Measurements from ENCODE around the gene CACTIN. TPM values are rescaled to one million over a fixed set of nuclear protein-coding genes. Genes with fewer than 3 reads are reported as not detected.

CACTIN gene
- total and polyA plus RNA-seq, 2 of the 8 experiments (the other 6 are each of a cell fraction or from before 2014, with no cell fraction given), result 25.8 to 29.9 TPM

GRCh38 chr19:3620145-3620816 lies 6.3 kb downstream of the CACTIN start:
- Histone ChIP-seq H4K8ac (ENCODE audit: extremely low read depth, insufficient read depth, low read length) (no peak overlapping the region), H3K79me1 (ENCODE audit: low read depth, low read length) (peaks cover 7% of the 10 kb centered on the region), H2BK12ac (ENCODE audit: low read depth, low read length) (no peak overlapping the region), H3K27me3 (replicated peaks in 1 of 4; ENCODE audit: control insufficient read depth in 3 of 4, extremely low read depth in 1 of 4, insufficient read depth in 3 of 4, low read length in 3 of 4) (no peaks in the 10 kb centered on the region), H2BK120ac (replicated peaks; ENCODE audit: low read depth, low read length) (no peak overlapping the region), H4K91ac (replicated peaks; ENCODE audit: insufficient read length, low read length) (no peak overlapping the region), H3K9ac (replicated peaks in 1 of 4; ENCODE audit: extremely low read depth in 1 of 4, low read depth in 3 of 4, low read length in 3 of 4) (no peak overlapping the region), H3K9me3 (ENCODE audit: insufficient read depth in 2 of 2, low read depth in 1 of 2, low read length in 1 of 2) (no peaks in the 10 kb centered on the region), H3K27ac (ENCODE audit: low read depth, low read length) (no peak overlapping the region), H3K56ac (replicated peaks; ENCODE audit: insufficient read length, low read depth, low read length) (no peak overlapping the region), H4K20me1 (replicated peaks in 1 of 2; ENCODE audit: control insufficient read depth in 1 of 2, insufficient read depth in 2 of 2, low read length in 2 of 2) (peaks cover 0 to 12% of the 10 kb centered on the region in 2 experiments), H3K36me3 (ENCODE audit: control insufficient read depth in 2 of 4, insufficient read depth in 4 of 4, low read length in 3 of 4) (peaks cover 2 to 5% (median 3%) of the 10 kb centered on the region in 4 experiments; a peak in 4 of 8 replicates), H3K4me3 (ENCODE audit: extremely low read depth in 1 of 4, insufficient read depth in 2 of 4, low read depth in 3 of 4, low read length in 4 of 4) (no peak overlapping the region), H3K18ac (ENCODE audit: extremely low read depth, low read length) (no peak overlapping the region), H2BK5ac (ENCODE audit: low read depth, low read length) (no peak overlapping the region), H3K4ac (replicated peaks; ENCODE audit: insufficient read length, low read depth, low read length) (no peak overlapping the region), H2BK15ac (ENCODE audit: low read length) (no peak overlapping the region), H3K23me2 (ENCODE audit: low read depth, low read length) (no peaks in the 10 kb centered on the region), H3K23ac (ENCODE audit: insufficient read length) (no peak overlapping the region), H3K4me1 (replicated peaks in 1 of 4; ENCODE audit: control insufficient read depth in 3 of 4, insufficient read depth in 4 of 4, low read length in 3 of 4) (peaks cover 0 to 3% (median under 1%) of the 10 kb centered on the region in 4 experiments; a peak in 4 of 7 replicates), H2AFZ (ENCODE audit: low read length) (no peak overlapping the region), H4K5ac (ENCODE audit: insufficient read length, low read depth, low read length) (no peak overlapping the region), H3K4me2 (ENCODE audit: insufficient read depth in 1 of 2, low read depth in 2 of 2, low read length in 2 of 2) (no peak overlapping the region), H3K14ac (ENCODE audit: insufficient read length) (no peak overlapping the region), H3K79me2 (ENCODE audit: control insufficient read depth in 1 of 2, insufficient read depth in 2 of 2, low read length in 2 of 2) (peaks cover under 1 to 11% of the 10 kb centered on the region in 2 experiments; a peak in 3 of 4 replicates), H2AK5ac (ENCODE audit: low read depth, low read length) (no peak overlapping the region), H2BK20ac (ENCODE audit: low read length) (no peak overlapping the region)
- no peak for FAIRE-seq
- DNase-seq (ENCODE audit: low read depth in 1 of 2, low spot score in 2 of 2), result no peak
- POLR2A ChIA-PET (ENCODE audit: partially characterized antibody), result interaction anchor here (0.8 to 1.4 kb wide), 3 partner anchors 12 to 119 kb away, joined by 3 to 6 read pairs (median 3); partner anchors contain the start of gene DOHH
- CTCF ChIA-PET (ENCODE audit: partially characterized antibody), result interaction anchor here (0.6 to 7.3 kb wide), 9 partner anchors 9 to 84 kb away, joined by 3 to 38 read pairs (median 4); partner anchors contain the start of genes GIPC3 and TBXA2R
- 84% methylated on average over 10 of the region's 19 CpGs; no CpG with 5 or more reads in 1 of the 2 experiments for WGBS, 2 experiments (ENCODE audit: extremely low coverage in 1 of 2, insufficient coverage in 1 of 2, insufficient read length in 1 of 2, insufficient replicate concordance in 2 of 2, low coverage in 1 of 2, low lambda C conversion rate in 2 of 2, missing lambda C conversion rate in 1 of 2)
- no peak for TF ChIP-seq RNF2 (IDR thresholded peaks at IDR 0.05; ENCODE audit: borderline replicate concordance, low read depth, low read length, missing control alignments, poor library complexity, severe bottlenecking)
- TF ChIP-seq ZNF274 (IDR thresholded peaks at IDR 0.05; ENCODE audit: borderline replicate concordance, extremely low read depth, low read length), result no peak
- TF ChIP-seq KDM1A (IDR thresholded peaks at IDR 0.05; ENCODE audit: borderline replicate concordance, low read length), result no peak
- no peak for TF ChIP-seq HDAC6 (IDR thresholded peaks at IDR 0.05; ENCODE audit: low read depth, low read length)
- no peak for TF ChIP-seq BCL11A (IDR thresholded peaks at IDR 0.05; ENCODE audit: low read depth in 2 of 2, low read length in 2 of 2)
- TF ChIP-seq TCF12 (IDR thresholded peaks at IDR 0.05; ENCODE audit: low read depth, low read length), result no peak
- no peak for TF ChIP-seq USF2 (IDR thresholded peaks at IDR 0.05; ENCODE audit: low read length)
- no peak for TF ChIP-seq JUND (IDR thresholded peaks at IDR 0.05; ENCODE audit: low read length)
- TF ChIP-seq EP300 (IDR thresholded peaks at IDR 0.05; ENCODE audit: borderline replicate concordance in 1 of 2, low read depth in 2 of 2, low read length in 2 of 2), result no peak
- TF ChIP-seq HDAC2 (IDR thresholded peaks at IDR 0.05; ENCODE audit: borderline replicate concordance in 1 of 2, low read depth in 2 of 2, low read length in 2 of 2), result no peak
